Measurements from ENCODE around the gene LDLRAD3. TPM values are rescaled to one million over a fixed set of nuclear protein-coding genes. Genes with fewer than 3 reads are reported as not detected.

The LDLRAD3 gene
- total RNA-seq, 2 experiments from 2014 or later: not detected

DNA sequence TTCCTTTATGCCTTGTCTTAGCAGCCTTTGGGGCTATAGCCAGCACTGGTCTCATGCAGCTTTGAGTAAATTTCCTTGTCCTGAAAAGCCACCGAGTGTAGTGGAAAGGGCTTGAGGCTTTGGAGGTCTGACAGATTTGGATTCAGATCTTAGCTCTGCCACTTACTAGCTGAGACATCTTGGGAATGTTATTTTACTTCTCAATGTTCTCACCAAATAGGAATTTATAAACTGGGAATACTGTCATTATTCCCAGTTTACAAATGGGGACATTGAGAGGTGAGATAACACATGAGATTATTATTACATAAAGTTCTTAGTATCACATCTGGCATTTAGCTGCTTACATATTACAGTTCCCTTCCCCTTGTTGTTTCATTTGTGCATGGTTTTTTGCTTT, 249.9 kb downstream of the LDLRAD3 start:
- intact Hi-C loops (cut with micrococcal nuclease; ENCODE audit: unreplicated experiment): no loop called here
- ChIA-PET CTCF (ENCODE audit: unreplicated experiment) (no interaction called here), POLR2A (interaction anchor here (0.6 kb wide), 1 partner anchor 426 kb away, joined by 4 read pairs; no protein-coding TSS in a partner anchor)

DNA sequence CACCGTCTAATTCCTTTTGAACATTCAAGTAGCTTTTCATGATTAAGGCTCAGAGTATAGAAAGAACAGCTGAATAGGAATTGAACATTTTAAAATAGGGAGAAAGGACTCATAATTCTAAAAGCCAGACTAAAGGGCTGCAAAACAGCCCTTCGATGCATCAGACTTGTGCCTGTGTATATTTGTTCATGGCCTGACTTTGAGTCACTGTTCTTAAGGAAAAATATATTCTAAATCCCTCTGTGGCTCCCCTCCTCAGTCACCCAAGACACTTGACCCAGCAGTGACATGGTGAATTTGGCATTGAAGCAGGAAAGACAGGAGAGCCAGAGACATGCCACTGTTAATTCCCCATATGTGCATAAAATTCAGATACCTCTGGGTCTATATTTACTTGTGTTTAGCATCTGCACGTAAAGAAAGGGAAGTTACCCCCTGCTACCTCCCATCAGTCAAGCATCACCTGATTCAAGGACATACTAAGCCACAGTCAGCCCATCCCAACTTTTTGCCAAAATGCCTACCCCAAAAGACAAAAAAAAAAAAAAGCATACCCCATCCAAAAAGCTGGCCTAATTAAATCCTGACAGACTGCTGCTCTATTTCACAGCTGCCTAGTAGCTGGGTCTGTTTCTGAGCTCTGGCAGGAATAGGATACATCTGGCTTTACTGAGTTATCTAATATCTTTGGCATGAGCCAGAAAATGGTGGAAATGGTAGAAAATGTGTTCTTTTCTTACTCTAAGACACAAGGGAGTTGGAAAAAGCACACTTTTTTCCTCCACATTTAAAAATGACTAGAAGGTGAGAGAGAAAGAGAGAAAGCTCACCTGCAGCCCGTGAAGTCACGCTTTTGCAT, 251.9 kb downstream of the LDLRAD3 start:
- Histone ChIP-seq H2AFZ (ENCODE audit: low read length) (no peak overlapping the region), H3K36me3 (ENCODE audit: insufficient read depth, low read length) (no peaks in the 10 kb centered on the region), H3K4me2 (ENCODE audit: low read length) (no peak overlapping the region), H3K9me3 (ENCODE audit: low read length) (no peaks in the 10 kb centered on the region), H3K79me2 (ENCODE audit: insufficient read depth, low read depth, low read length) (no peaks in the 10 kb centered on the region), H3K4me3 (ENCODE audit: low read depth, low read length, poor library complexity, severe bottlenecking) (no peak overlapping the region), H3K9me2 (ENCODE audit: insufficient read depth, low read length) (no peaks in the 10 kb centered on the region), H3K4me1 (ENCODE audit: insufficient read depth, low read length, poor library complexity, severe bottlenecking) (no peaks in the 10 kb centered on the region), H3K27ac (ENCODE audit: low read depth, low read length, poor library complexity, severe bottlenecking) (no peak overlapping the region), H4K20me1 (ENCODE audit: insufficient read depth, low read length) (no peaks in the 10 kb centered on the region)
- BruUV-seq (replicated peaks): no TSS peak
- POLR2A ChIA-PET: interaction anchor here (0.5 kb wide), 1 partner anchor 68 kb away, joined by 4 read pairs; no protein-coding TSS in a partner anchor
- CTCF ChIA-PET (ENCODE audit: unreplicated experiment): no interaction called here
- TF ChIP-seq, protein P1, sequence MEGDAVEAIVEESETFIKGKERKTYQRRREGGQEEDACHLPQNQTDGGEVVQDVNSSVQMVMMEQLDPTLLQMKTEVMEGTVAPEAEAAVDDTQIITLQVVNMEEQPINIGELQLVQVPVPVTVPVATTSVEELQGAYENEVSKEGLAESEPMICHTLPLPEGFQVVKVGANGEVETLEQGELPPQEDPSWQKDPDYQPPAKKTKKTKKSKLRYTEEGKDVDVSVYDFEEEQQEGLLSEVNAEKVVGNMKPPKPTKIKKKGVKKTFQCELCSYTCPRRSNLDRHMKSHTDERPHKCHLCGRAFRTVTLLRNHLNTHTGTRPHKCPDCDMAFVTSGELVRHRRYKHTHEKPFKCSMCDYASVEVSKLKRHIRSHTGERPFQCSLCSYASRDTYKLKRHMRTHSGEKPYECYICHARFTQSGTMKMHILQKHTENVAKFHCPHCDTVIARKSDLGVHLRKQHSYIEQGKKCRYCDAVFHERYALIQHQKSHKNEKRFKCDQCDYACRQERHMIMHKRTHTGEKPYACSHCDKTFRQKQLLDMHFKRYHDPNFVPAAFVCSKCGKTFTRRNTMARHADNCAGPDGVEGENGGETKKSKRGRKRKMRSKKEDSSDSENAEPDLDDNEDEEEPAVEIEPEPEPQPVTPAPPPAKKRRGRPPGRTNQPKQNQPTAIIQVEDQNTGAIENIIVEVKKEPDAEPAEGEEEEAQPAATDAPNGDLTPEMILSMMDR (conservative IDR thresholded peaks at IDR 0.05; ENCODE audit: low read length): no peak
- no peak for TF ChIP-seq EZH2phosphoT487 (IDR thresholded peaks at IDR 0.05; ENCODE audit: borderline replicate concordance, low read depth, low read length)
- intact Hi-C loops (cut with micrococcal nuclease; ENCODE audit: unreplicated experiment): no loop called here
- DNase-seq (ENCODE audit: low spot score): no peak

More for the DNA sequence above, 249.9 kb downstream of the LDLRAD3 start:
- no peaks in the 10 kb centered on the region for H3K4me1 ChIP-seq (ENCODE audit: insufficient read depth, low read length, poor library complexity, severe bottlenecking)
- H3K27ac ChIP-seq (ENCODE audit: low read depth, low read length, poor library complexity, severe bottlenecking): no peak overlapping the region
- H4K20me1 ChIP-seq (ENCODE audit: insufficient read depth, low read length): no peaks in the 10 kb centered on the region
- H2AFZ ChIP-seq (ENCODE audit: low read length): no peak overlapping the region
- no peaks in the 10 kb centered on the region for H3K9me3 ChIP-seq (ENCODE audit: low read length)
- no peaks in the 10 kb centered on the region for H3K36me3 ChIP-seq (ENCODE audit: insufficient read depth, low read length)
- H3K4me3 ChIP-seq (ENCODE audit: low read depth, low read length, poor library complexity, severe bottlenecking): no peak overlapping the region
- no peaks in the 10 kb centered on the region for H3K9me2 ChIP-seq (ENCODE audit: insufficient read depth, low read length)
- TF ChIP-seq EZH2phosphoT487 (IDR thresholded peaks at IDR 0.05; ENCODE audit: borderline replicate concordance, low read depth, low read length): no peak
- TF ChIP-seq, protein P1 (conservative IDR thresholded peaks at IDR 0.05; ENCODE audit: low read length): no peak
- no peaks in the 10 kb centered on the region for H3K79me2 ChIP-seq (ENCODE audit: insufficient read depth, low read depth, low read length)
- H3K4me2 ChIP-seq (ENCODE audit: low read length): no peak overlapping the region
- DNase-seq (ENCODE audit: low spot score): no peak
- no TSS peak for BruUV-seq (replicated peaks)
